ENCODE data around the gene FXYD3. TPM values are rescaled to one million over a fixed set of nuclear protein-coding genes. Genes with fewer than 3 reads are reported as not detected.

The FXYD3 gene
- polyA plus RNA-seq, 1 donor (not counting 4 experiments of a cell fraction or from before 2014, with no cell fraction given), result 851 TPM

- H3K4me2 ChIP-seq (ENCODE audit: control insufficient read depth, extremely low read depth, insufficient read depth, low read depth, low read length), result peak within 1 kb of the TSS; percentile 56
- no peak within 1 kb of the TSS for H3K4me3 ChIP-seq (ENCODE audit: control insufficient read depth in 2 of 3, extremely low read depth in 1 of 3, insufficient read depth in 2 of 3, low read depth in 1 of 3, low read length in 3 of 3)
- H3K27ac ChIP-seq (ENCODE audit: control insufficient read depth, insufficient read depth, low read length), result no peak within 1 kb of the TSS
- peaks cover 21% of the 10 kb centered on the region for H3K4me1 ChIP-seq (ENCODE audit: control insufficient read depth, extremely low read depth, insufficient read depth, low read length)
- dilution Hi-C loops (cut with MboI; ENCODE audit: extremely low pct_ligation_motif_present, low sequenced_read_pairs), result no loop called here
- H3K79me2 ChIP-seq (ENCODE audit: control insufficient read depth, insufficient read depth, low read length), result no peaks in the 10 kb centered on the region
- no peaks in the 10 kb centered on the region for H3K9me3 ChIP-seq (ENCODE audit: control insufficient read depth, low read depth, low read length)
- H4K20me1 ChIP-seq (ENCODE audit: control insufficient read depth, extremely low read depth, insufficient read depth, low read length), result no peaks in the 10 kb centered on the region
- no peak for FAIRE-seq
- no peak for DNase-seq (ENCODE audit: low read depth, low spot score)
- H3K36me3 ChIP-seq (ENCODE audit: control insufficient read depth in 2 of 2, extremely low read depth in 1 of 2, insufficient read depth in 2 of 2, low read length in 2 of 2), result no peaks in the 10 kb centered on the region
- peaks cover 19% of the 10 kb centered on the region for H3K27me3 ChIP-seq (ENCODE audit: control insufficient read depth, extremely low read depth, insufficient read depth, low read length)
- no peak for TF ChIP-seq EZH2 (IDR thresholded peaks at IDR 0.05; ENCODE audit: low read length)
- no peak for TF ChIP-seq CTCF (optimal IDR thresholded peaks at IDR 0.05 in 1 of 3, IDR thresholded peaks at IDR 0.05 in 1 of 3, conservative IDR thresholded peaks at IDR 0.05 in 1 of 3; ENCODE audit: extremely low read depth in 1 of 3, insufficient read depth in 2 of 3, low read length in 3 of 3)
- H3K9ac ChIP-seq (ENCODE audit: control insufficient read depth, extremely low read depth, insufficient read depth, low read length), result no peak within 1 kb of the TSS
- no peak within 1 kb of the TSS for H2AFZ ChIP-seq (ENCODE audit: control insufficient read depth, low read length)
- no peaks in the 10 kb centered on the region for H3K9me1 ChIP-seq (ENCODE audit: control insufficient read depth, extremely low read depth, insufficient read depth, low read length)
These were observed 27.6 kb downstream of the FXYD3 start, which contains the start of gene FXYD7 for GRCh38 chr19:35143231-35143715. FXYD7 (plus strand) TSS chr19:35143255; CDS start chr19:35143334, 79 bp downstream.

GRCh38 chr19:35143818-35144217, 28.2 kb downstream of the FXYD3 start:
- H3K27ac ChIP-seq (ENCODE audit: control insufficient read depth, insufficient read depth, low read length), result no peak overlapping the region
- no peak overlapping the region for H3K4me2 ChIP-seq (ENCODE audit: control insufficient read depth, extremely low read depth, insufficient read depth, low read depth, low read length)
- peaks cover 19% of the 10 kb centered on the region for H3K27me3 ChIP-seq (ENCODE audit: control insufficient read depth, extremely low read depth, insufficient read depth, low read length)

More at GRCh38 chr19:35143818-35144217, 28.2 kb downstream of the FXYD3 start:
- dilution Hi-C loops (cut with MboI; ENCODE audit: extremely low pct_ligation_motif_present, low sequenced_read_pairs), result no loop called here
- no peak for TF ChIP-seq EZH2 (IDR thresholded peaks at IDR 0.05; ENCODE audit: low read length)
- no peak for TF ChIP-seq CTCF (optimal IDR thresholded peaks at IDR 0.05 in 1 of 3, IDR thresholded peaks at IDR 0.05 in 1 of 3, conservative IDR thresholded peaks at IDR 0.05 in 1 of 3; ENCODE audit: extremely low read depth in 1 of 3, insufficient read depth in 2 of 3, low read length in 3 of 3)
- FAIRE-seq (peak; percentile 17), DNase-seq (ENCODE audit: low read depth, low spot score) (no peak)
- no peak overlapping the region for H2AFZ ChIP-seq (ENCODE audit: control insufficient read depth, low read length)
- H3K4me1 ChIP-seq (ENCODE audit: control insufficient read depth, extremely low read depth, insufficient read depth, low read length), result peaks cover 21% of the 10 kb centered on the region
- no peak overlapping the region for H3K9ac ChIP-seq (ENCODE audit: control insufficient read depth, extremely low read depth, insufficient read depth, low read length)
- H3K9me1 ChIP-seq (ENCODE audit: control insufficient read depth, extremely low read depth, insufficient read depth, low read length), result no peaks in the 10 kb centered on the region
- no peaks in the 10 kb centered on the region for H3K36me3 ChIP-seq (ENCODE audit: control insufficient read depth in 2 of 2, extremely low read depth in 1 of 2, insufficient read depth in 2 of 2, low read length in 2 of 2)
- H3K79me2 ChIP-seq (ENCODE audit: control insufficient read depth, insufficient read depth, low read length), result no peaks in the 10 kb centered on the region
- no peaks in the 10 kb centered on the region for H3K9me3 ChIP-seq (ENCODE audit: control insufficient read depth, low read depth, low read length)
- H4K20me1 ChIP-seq (ENCODE audit: control insufficient read depth, extremely low read depth, insufficient read depth, low read length), result no peaks in the 10 kb centered on the region
- no peak overlapping the region for H3K4me3 ChIP-seq (ENCODE audit: control insufficient read depth in 2 of 3, extremely low read depth in 1 of 3, insufficient read depth in 2 of 3, low read depth in 1 of 3, low read length in 3 of 3)

Measured in keratinocyte (primary cell).